Occipital lobe (tissue), 2 donors: ENCODE measurements around the gene CDC42BPB. TPM values are rescaled to one million over a fixed set of nuclear protein-coding genes. Genes with fewer than 3 reads are reported as not detected.
"Not testable (repeated sequence)": the region's sequence is repeated elsewhere in the genome, so short reads cannot be mapped to it uniquely, and the experiment has no call there.

ENCODE experiments used
- DNase-seq: peaks from one replicate; lab custom pipeline; 2025; lab: John Stamatoyannopoulos, UW
- total RNA-seq: library from RNA; depleted of rRNA; stranded (reverse); fragments of >200 nt; gene quantifications from one replicate; pipeline ENCODE4 v1.2.3, GENCODE V29; 2014

Gene CDC42BPB
- total RNA-seq, 1 donor from 2014 or later, result 76.4 TPM

DNA sequence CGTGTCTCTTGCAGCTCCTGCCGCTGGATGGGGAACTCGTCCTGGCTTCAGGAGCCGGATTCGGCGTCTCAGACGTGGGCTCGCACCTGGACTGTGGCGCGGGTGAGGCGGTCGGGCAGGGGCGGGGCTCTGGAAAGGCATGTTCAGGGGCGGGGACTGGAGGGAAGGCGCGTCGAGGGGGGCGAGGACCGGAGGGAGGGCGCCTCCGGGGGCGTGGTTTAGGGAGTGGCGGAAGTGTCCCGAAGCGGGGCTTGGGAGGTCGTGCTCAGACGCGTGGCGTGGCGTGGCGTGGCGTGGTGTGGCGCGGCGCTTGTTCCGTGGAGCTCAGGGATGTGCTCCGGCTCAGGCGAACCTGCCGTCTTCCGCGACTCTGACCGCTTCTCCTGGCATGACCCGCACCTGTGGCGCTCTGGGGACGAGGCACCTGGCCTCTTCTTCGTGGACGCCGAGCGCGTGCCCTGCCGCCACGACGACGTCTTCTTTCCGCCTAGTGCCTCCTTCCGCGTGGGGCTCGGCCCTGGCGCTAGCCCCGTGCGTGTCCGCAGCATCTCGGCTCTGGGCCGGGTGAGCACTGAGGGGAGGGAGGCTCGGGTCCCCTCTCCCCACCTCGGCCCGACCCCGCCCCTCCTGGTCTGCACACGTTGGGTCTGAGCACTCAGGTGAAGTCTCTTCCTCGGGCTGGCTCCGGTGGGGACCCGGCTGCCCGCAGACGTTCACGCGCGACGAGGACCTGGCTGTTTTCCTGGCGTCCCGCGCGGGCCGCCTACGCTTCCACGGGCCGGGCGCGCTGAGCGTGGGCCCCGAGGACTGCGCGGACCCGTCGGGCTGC is 128.7 kb downstream of the CDC42BPB start:
- no peak for DNase-seq

DNA sequence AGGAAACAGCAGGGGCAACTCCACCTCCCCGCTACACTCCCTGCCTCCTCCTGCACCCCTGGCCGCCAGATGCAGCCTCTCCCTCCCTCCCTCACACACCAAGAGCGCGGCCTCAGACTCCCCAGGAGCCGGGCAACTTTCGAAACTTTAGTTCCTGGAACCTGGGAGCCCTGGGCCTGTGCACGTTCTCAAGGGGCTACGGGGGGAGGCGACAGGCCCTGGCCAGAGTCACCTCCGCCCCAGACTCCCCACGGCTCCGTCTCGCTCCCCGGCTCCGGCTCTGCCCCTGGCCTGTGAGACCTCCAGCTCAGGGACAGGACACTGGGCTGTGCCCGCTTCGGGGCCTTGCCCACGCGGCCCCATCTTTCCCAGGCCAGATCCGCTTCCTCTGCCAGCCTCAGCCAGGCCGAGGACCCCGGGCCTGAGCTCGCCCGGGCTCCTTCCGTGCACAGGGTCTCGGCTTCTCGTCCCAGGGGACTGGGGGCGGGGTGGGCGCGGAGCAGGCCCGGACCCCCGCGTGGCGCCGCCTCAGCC is 129.4 kb downstream of the CDC42BPB start:
- DNase-seq, result no peak

DNA sequence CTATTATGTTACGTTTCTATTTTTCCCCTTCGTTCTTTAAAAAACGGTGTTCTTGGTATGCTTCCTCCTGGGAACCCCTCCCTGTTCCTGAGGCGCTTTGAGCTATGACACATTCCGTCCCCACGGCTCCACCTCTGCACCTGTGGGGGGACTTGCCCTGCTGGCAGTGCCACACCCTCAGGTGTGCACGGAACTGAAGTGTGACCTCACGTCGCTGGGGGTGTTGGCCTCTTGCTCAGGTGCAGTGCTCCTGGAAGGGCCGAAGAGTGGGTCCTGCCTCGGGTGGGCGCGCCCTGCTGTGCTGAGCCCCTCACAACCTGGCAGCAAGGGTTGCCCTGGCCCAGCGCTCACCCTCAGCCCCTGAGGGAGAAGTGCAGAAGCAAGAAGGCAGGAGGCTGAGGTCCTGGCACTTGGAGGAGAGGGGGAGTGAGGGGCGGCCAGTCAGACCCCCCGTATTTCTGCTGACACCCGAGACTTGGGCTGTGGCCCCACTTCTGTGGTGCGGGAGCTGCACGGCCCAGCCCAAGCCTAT is 129.9 kb downstream of the CDC42BPB start:
- DNase-seq, result no peak

DNA sequence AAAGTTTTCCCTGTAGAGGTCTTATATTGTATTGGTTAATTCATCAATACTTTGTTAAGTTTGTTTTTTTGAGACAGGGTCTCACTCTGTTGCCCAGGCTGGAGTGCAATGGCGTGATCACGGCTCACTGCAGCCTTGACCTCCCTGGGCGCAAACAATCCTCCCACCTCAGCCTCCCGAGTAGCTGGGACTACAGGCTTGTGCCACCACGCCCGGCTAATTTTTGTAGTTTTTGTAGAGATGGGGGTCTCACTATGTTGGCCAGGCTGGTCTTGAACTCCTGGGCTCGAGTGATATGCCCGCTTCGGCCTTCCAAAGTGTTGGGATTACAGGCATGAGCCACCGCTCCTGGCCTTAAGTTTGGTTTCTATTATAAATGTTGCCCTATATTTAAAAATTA is 130.5 kb downstream of the CDC42BPB start:
- DNase-seq, result not testable (repeated sequence)

DNA sequence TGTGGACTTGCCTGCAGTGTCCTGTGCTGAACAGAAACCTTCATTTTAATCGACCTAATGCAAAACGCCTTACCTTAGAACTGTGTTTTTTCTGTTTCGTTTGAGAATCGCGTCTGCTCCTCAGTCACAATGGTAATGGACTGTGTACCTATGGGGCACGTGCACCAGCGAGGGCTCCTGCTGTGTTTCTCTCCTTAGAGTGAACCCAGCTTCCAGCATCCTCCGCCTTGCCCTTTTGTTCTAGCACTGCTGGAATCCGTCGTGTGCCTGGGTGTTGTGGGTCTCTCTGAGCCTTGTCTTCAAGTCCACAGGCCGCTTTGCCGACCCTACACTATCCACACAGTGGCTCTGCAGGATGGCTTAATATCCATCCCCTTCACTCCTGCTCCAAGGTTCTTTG is 131.2 kb downstream of the CDC42BPB start:
- DNase-seq, result no peak

DNA sequence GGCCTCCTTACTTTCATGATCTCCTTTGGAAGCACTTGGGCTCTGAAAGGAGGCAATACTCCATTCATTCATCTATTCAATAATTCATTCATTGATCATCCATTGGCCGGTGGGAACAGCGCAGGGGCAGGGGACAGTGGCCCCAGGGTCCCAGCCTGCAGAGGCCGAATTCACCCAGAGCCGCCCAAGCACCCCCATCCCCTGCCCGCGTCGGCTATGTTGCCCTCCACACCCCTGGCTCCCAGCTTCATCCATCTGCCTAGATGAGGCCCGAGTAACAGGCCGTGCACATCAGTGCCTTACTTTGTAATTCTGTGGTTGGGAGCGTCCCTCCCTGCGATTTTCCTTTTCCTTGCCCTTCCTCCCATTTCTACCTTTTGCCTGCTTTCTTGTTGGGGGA is 131.7 kb downstream of the CDC42BPB start:
- no peak for DNase-seq

DNA sequence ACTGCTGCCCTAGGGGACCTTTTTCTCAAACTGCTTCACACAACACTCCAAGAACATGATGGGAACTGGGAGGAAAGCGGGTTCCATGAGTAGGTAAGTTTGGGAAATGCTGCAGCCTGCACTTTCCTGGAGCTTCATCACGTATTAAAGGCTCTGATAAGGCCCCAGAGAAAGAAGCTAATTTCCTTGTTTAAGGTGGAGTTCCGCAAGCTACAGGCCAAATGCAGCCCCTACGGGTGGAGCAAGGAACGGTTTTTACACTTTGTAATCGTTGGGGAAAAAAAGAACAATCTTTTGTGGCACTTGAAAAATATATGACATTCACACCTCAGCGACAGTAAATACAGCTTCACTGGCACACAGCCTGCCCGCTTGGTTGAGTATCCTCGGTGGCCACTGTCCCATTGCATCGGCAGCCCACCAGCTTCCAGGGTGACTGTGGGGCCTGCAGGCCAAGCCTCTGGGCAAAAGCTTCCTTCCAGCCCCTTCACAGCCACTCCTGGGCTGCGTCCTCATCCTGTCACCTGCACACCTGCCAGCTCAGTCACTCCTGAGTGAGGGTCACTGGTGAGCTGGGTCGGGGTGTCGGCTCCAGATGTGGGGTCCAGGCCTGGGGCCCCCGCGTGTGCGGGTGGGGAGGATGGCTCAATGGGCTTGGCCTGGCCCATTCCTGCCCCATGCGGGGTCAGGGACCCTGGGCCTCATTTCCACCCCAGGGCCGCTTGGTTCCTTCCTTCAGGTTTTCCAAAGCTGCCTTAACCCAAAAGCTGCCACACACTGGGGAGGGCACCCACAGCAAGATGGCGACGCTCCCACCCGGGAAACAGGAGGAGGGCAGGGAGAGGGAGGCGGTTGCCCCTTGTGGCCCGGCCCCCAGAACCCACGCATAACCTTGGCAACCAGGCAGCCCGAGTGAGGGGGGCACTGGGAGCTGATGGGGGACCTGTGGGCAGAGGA is 132.4 kb downstream of the CDC42BPB start:
- DNase-seq, result no peak

DNA sequence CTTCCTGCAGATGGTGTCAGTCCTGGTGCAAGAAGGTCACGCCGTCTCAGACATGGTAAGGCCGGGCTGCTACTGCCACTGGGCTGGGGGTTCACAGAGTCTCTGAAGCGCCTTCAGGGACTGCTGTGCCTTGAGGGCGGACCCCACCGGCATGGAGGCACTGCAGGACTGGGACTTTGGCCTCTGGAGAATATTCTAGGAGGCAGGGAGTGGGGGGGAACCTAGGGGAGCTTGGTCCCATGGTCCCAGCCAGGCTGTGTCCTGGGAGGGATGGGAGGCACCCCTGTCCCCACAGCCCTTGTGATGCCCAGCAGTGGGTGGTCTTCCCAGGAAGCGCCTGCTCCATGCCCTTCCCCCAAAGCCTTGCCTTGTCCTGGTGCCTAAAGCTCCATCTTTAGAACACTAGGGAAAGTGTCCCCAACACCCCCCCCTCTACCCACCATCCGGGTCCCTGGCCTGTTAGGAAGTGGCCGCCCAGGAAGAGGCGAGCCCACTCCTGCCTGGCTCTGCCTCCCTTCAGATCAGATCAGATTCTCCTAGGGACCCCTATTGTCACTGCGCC is 133.3 kb downstream of the CDC42BPB start:
- no peak for DNase-seq

DNA sequence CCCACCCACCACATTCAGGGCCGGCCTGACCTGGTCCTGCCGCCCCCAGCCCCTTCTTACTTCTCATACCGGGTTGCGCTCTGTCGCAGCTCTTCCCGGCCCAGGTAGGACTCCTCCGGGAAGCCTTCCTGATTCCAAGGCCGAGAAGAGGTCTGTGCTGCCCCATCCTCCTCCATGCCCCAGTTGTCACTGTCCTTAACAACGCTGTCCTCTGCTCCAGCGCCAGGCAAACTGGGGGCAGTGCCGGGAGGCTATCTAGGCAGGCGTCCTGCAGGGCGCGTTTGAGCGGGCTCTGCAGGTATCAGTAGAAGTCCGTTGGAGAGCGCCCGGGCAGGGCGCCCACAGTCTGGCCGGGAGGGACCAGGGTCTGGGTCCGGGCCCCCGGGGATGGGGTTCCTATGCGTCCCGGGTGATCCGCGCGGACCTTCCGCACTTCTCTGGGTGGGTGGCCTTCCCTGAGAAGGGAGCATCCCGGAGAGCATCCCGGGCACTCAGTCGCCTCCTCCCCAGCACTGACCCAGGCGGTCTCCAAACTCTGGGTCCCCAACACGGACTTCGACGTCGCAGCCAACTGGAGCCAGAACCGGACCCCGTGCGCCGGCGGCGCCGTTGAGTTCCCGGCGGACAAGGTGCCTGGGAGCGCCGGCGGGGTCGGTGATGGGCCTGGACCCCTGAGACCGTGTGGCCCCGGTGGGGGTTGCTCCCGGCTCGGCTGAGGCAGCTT is 134.0 kb downstream of the CDC42BPB start:
- DNase-seq, result no peak

DNA sequence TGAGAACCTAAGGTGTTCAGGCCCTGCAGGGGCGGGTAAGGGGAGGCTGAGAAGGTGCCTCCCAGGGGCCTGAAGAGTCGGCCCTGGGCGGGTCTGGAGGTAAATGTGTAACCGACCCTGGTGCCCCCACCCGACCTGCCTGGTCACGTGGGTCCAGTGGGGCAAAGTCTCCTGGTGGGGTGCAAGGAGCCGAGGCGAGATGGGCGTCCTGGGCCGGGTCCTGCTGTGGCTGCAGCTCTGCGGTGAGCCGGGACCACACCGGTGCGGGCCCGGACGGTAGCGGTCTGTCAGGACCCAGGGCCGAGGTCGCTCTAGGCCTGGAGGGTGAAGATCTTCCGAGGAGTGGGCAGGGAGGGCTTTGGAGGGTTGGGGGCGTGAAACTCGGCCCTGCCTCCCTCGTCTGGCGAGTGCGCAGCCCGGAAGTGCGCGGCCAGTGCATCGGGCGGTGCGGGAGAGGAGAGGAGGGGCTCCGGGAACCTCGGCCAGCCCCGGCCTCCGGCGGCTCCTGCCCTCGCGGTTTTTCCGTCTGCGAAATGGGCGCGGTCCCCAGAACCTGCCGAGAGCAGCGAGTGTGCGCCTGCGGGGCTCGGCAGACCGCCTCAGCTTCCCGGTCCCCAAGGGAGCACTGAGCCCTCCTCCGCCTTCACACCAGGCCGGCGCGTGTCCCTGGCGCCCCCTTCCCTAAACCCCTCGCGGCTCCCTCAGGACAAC is 134.7 kb downstream of the CDC42BPB start, which contains the start of gene AMN:
Gene AMN (plus strand): TSS at position 174 of the 711 bp plus-strand sequence. CDS start 26 bp downstream, at position 200.
- DNase-seq, result no peak

DNA sequence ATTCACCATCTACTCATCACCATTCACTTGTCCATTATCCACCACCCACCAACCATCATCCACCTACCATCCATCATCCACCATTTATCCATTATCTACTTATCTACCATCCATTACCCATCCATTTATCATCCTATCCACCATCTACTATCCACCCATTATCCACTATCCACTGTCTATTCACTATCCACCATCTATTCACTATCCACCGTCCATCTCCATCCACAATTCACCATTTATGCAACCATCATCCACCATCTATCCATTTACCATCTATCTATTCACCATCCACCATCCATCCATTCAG is 136.4 kb downstream of the CDC42BPB start:
- DNase-seq, result no peak

DNA sequence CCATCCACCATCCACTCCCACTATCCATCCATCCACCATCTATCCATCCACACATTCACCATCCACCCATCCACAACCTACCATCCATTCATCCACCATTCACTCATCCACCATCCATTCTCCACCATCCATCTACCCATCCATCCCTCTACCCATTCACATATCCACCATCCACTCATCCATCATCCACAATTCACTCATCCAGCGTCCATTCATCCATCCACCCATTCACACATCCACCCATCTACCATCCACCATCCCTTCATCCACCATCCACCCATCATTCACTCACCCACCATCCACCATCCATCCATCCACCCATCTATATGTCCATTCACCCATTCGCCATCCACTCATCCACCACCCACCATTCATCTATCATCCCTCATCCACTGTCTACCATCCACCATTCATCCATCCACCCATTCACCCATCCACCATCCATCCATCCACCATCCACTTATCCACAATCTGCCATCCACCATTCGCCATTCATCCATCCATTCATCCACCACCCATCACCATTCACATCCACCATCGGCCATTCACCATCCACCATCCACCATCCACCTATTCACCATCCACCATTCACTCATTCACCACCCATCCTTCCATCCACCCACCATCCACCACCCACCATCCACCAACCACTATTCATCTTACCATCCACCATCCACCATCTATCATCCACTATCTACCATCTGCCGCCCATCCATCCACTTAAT is 136.9 kb downstream of the CDC42BPB start:
- no peak for DNase-seq

DNA sequence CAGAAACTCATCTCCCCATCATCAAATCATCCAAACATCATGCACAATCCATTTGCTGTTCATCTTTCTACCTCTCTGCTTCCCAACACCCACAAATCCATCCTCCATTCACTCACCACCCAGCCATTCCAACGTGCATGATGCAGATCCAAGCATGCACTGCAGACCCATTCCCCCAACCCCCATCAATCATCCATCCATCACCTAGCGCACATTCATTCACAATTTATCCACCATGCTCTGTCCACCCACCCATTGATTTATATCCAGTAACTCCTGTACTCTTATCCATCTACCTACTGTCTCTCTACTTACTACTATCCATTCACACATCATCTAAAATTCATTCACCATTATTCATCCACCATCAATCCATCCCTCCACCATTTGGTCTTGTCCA is 138.9 kb downstream of the CDC42BPB start:
- no peak for DNase-seq

DNA sequence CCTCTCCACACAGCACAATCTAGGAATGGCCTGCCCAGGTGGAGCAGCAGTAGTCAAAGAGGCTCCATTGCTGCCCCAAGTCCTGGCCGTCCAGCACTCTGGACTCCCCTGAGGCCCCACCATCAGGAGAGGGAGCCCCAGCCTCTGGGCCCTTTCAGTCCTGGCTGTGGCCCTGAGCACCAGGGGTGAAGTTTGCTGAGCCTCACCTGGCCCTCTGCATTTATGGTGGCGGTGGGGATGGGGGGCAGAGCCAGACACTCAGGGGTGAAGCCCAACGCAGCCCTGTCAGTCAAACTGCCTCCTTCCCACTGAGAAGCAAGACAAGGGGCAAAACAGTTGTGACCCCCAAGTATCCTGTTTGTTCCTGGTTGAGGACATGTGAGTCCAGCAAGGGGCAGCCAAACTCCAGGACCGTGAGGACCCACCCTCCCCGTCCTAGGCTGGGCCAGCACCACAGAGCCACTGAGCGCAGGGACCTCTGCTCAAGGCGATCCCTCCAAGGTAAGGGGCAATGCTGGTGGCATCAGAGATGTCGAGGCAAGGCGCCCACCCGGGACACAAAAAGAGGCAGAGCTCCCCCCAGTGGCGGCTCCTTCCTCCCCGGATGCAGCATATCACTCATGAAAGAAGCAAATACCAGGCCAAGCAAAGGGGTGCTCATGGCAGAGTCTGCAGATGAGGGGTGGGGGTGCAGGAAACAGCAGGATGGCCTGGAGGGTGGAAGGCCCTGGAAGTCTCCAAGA is 139.7 kb downstream of the CDC42BPB start:
- no peak for DNase-seq

DNA sequence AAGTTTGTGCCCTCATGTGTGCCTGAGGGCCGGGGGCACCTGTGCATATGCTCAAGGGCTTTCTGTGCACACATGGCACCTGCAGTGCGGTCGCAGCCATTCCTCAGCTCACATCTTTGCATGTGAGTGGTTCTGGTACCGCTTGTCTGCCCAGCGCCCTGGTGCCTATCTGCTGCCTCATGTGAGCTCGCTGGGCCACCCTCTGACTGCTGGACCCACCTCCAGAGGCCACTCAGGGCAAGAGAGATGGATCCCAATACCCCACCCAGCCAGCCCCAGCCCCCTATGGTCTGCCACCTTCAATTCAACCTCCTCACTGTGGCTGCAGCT is 140.3 kb downstream of the CDC42BPB start:
- no peak for DNase-seq

DNA sequence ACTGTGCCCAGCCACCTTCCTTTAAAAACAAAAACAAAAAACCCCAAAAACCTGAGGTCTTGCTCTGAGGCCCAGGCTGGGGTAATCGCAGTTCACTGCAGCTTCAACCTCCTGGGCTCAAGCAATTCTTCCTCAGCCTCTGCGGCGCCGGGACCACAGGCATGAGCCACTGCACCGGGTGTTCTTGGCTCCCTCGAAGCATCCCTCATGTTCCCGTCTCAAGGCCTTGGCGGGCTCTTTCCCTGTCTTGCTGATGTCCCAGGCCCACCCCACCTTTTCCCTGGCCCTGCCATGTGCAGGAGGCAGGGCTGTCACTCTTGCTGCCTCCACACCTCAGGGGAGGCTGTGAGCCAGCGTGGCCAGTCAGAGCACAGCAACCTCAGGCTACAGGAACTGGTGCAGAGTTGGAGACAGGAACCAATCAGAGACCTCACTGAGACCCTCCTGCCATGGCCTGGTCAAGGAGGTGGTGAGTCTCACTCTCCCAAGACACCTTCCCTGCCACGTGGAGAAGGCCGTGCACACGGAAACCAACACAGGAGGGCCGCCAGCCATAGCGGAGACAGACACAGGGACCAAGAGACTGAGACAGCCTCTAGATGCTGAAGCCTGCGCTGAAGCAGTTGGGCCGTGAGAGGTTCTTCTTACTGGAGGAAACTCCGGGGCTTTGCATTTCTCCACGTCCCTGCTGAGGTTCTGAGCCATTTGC is 140.8 kb downstream of the CDC42BPB start:
- no peak for DNase-seq

DNA sequence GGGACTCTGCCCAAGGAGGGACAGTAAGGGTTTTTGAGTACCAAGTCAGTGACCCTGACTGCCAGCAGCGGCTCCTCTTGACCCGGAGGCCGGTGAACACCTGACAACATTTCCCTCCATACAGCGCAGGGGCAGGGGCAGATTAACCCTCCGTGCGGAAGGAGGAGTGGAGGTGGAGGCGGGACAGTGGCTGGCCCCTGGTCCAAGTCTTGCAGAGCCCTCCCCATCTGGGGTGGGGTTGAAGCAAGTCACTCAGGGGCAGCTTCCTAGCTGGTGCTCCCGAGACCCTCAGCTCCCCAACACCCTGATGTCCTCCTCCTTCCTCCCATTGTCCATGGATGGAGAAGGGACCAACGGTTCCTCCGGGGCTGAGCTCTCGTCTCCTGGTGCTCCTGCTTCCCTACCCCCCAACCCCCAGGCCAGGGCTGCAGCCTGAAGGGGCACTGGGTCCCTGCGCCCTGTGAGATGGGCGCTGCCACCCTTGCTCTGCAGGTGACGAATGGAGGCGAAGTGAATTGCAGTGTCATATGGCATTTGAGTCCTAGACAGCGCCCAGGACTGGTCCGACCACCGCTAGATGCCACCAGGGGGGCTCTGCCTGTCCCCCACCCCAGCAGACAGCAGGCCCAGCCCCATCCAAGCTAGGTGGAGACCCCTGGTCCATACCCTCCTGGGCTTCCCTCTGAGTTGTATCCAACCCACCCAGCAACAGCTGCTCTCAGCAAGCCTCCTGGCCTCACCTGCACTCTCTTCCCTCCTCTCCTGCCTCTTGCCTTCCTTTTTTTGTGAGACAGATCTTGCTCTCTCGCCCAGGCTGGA is 141.8 kb downstream of the CDC42BPB start:
- no peak for DNase-seq
